T-cell (primary cell): Measurements from ENCODE around the gene FAM53B. TPM values are rescaled to one million over a fixed set of nuclear protein-coding genes. Genes with fewer than 3 reads are reported as not detected.

Source experiments
- ATAC-seq, 4 experiments: fragments of 200-7000 bp in 3 of 4; fragments of 150-1000 bp in 1 of 4; cut with Tn5 transposase; replicated peaks in 1 of 4; 1 replicate in 3 of 4; 2 replicates in 1 of 4; pipeline ENCODE4 v1.10.0; 2021; ENCODE audit warnings: moderate library complexity in 3 of 4, mild to moderate bottlenecking in 2 of 4, moderate number of reproducible peaks in 1 of 4
- CTCF ChIA-PET, 2 donors: fragments of 300-600 bp; sonication (Branson Sonifier 250); formaldehyde crosslinking; loops; one replicate each; lab custom pipeline; 2022; ENCODE audit warnings: antibody characterized with exemption in 2 of 2; lab: Charles Lee
- POLR2A ChIA-PET, 2 donors: fragments of 300-600 bp; sonication (Branson Sonifier 250); formaldehyde crosslinking; loops; one replicate each; lab custom pipeline; 2022; ENCODE audit warnings: antibody characterized with exemption in 2 of 2; lab: Charles Lee
- DNase-seq, 35 experiments: peaks; one replicate each; pipeline versions ENCODE4 v3.0.0 to v3.0.0-alpha.2; 2013 to 2023
- H3K27ac ChIP-seq: one replicate; pipeline ENCODE4 v1.5.1; 2013; ENCODE audit warnings: low read length
- H3K27me3 ChIP-seq, 2 experiments: replicated peaks in 1 of 2; 1 replicate in 1 of 2; 2 replicates in 1 of 2; pipeline versions ENCODE4 v1.6.1 to v1.7.0; 2013; ENCODE audit warnings: low read length in 1 of 2, mixed read lengths in 1 of 2; ENCODE audit not compliant: control insufficient read depth in 2 of 2, insufficient read depth in 2 of 2; ENCODE audit errors: extremely low read depth in 1 of 2
- H3K36me3 ChIP-seq, 2 donors: 1 replicate in 1 of 2; 2 replicates in 1 of 2; pipeline versions ENCODE4 v1.6.1 to v1.7.0; 2013; ENCODE audit warnings: low read length in 1 of 2; ENCODE audit not compliant: control insufficient read depth in 2 of 2, insufficient read depth in 1 of 2; ENCODE audit errors: extremely low read depth in 1 of 2
- H3K4me1 ChIP-seq, 2 experiments: 1 replicate in 1 of 2; 2 replicates in 1 of 2; pipeline versions ENCODE4 v1.6.1 to v1.7.0; 2013; ENCODE audit warnings: low read length in 2 of 2, mixed read lengths in 1 of 2; ENCODE audit not compliant: insufficient read depth in 2 of 2, control insufficient read depth in 1 of 2; ENCODE audit errors: extremely low read depth in 1 of 2
- H3K4me3 ChIP-seq, 2 donors: 1 replicate in 1 of 2; 2 replicates in 1 of 2; pipeline versions ENCODE4 v1.5.1 to v1.7.0; 2013; ENCODE audit warnings: mild to moderate bottlenecking in 2 of 2, low read length in 1 of 2, moderate library complexity in 1 of 2; ENCODE audit not compliant: control insufficient read depth in 1 of 2; ENCODE audit errors: extremely low read depth in 1 of 2
- H3K9me3 ChIP-seq: 2 replicates; pipeline ENCODE4 v1.7.0; 2013
- H3K27ac Mint-ChIP-seq, 2 donors: one replicate each; pipeline ENCODE4 v1.8.0; 2020 to 2021; ENCODE audit warnings: mild to moderate bottlenecking in 2 of 2, mixed read lengths in 2 of 2
- H3K27me3 Mint-ChIP-seq, 2 donors: one replicate each; pipeline ENCODE4 v1.8.0; 2021 to 2022; ENCODE audit warnings: mixed read lengths in 2 of 2
- H3K36me3 Mint-ChIP-seq: one replicate; pipeline ENCODE4 v1.8.0; 2021; ENCODE audit warnings: mixed read lengths
- H3K4me1 Mint-ChIP-seq, 3 donors: one replicate each; pipeline ENCODE4 v1.8.0; 2020 to 2022; ENCODE audit warnings: mixed read lengths in 3 of 3, mild to moderate bottlenecking in 1 of 3
- H3K4me3 Mint-ChIP-seq, 3 donors: one replicate each; pipeline ENCODE4 v1.8.0; 2020 to 2022; ENCODE audit warnings: mild to moderate bottlenecking in 3 of 3, mixed read lengths in 3 of 3, moderate library complexity in 3 of 3
- H3K9me3 Mint-ChIP-seq, 3 donors: one replicate each; pipeline ENCODE4 v1.8.0; 2020 to 2022; ENCODE audit warnings: mixed read lengths in 3 of 3
- WGBS: methylation state at CpG from one replicate; pipeline ENCODE4 v1.1.5; 2013; ENCODE audit warnings: missing lambda C conversion rate; ENCODE audit not compliant: insufficient coverage; 5-methylcytosine and 5-hydroxymethylcytosine counted together
- total RNA-seq, 35 experiments: library from RNA in 6 of 35; stranded (reverse) in 6 of 35; fragments of 120-200 nt in 1 of 35; gene quantifications; one replicate each; pipeline versions ENCODE4 v1.2.1 to v1.2.4 and lab custom pipeline; 2013 to 2026

FAM53B gene
- total RNA-seq, 5 donors from 2014 or later (not counting 1 experiment from before 2014, with no cell fraction given), result 39.3 to 86.5 (median 52.3) TPM

DNA sequence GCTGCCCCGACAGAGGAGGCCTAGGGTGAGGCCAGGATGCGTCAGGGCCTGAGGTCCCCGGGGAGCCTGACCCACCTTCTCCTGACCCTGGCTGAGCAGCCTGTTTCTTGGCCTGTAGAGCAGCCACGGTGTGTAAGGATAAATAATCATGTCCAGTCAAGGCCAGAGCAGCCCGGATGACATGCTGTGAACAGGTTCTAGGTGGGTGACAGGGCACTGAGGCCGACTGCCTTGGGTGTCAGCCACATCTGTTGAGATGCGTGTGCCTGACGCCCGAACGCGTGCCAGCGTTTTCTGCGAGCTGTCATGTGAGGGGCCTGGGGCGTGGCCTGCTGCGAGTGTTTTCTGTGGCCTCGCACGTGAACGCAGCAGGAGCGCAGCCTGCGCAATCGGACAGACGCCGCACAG, 118.3 kb downstream of the FAM53B start:
- peaks cover 45 to 75% (median 52%) of the 10 kb centered on the region in 3 donors for H3K4me1 Mint-ChIP-seq
- DNase-seq (no peak), ATAC-seq (no peak)
- H3K27ac Mint-ChIP-seq, result peak overlapping the region; percentile 31 to 91
- Histone ChIP-seq H3K4me1 (peaks cover 20 to 85% of the 10 kb centered on the region in 2 experiments), H3K9me3 (no peaks in the 10 kb centered on the region), H3K4me3 (no peak overlapping the region), H3K36me3 (peaks cover 11 to 23% of the 10 kb centered on the region in 2 donors), H3K27me3 (no peaks in the 10 kb centered on the region), H3K27ac (no peak overlapping the region)
- POLR2A ChIA-PET, result interaction anchor here in 1 of 2 donors (0.6 kb wide), 1 partner anchor 35 kb away, joined by 4 read pairs; no protein-coding TSS in a partner anchor
- 92% methylated on average over 23 of the region's 23 CpGs for WGBS
- no peaks in the 10 kb centered on the region for H3K9me3 Mint-ChIP-seq
- H3K27me3 Mint-ChIP-seq, result no peaks in the 10 kb centered on the region
- H3K4me3 Mint-ChIP-seq, result peak overlapping the region in 1 of 3 donors; percentile 50
- H3K36me3 Mint-ChIP-seq, result peaks cover 14% of the 10 kb centered on the region
- CTCF ChIA-PET, result interaction anchor here in 1 of 2 donors (0.8 to 2.5 kb wide), 3 partner anchors 116 to 153 kb away, joined by 3 to 15 read pairs (median 10); no protein-coding TSS in a partner anchor

DNA sequence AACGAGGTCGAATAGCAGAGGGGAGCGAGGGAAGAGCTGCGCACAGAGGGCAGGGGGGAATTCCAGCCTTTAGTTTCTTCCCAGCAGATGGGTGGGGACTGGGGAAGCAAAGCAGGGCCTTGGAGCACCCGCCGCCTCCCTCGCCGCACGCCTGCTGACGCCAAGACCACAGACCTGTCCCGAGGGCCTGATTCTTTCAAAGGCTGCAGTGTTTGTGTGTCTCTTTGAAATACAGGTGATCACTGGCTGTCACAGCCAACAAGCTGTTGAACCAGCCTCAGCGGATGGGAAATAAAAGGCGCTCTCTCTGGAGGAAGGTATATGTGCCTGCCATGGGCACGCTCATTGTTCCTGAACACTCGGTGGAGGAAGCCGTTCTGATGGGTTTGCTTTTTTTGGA, 119.3 kb downstream of the FAM53B start:
- Mint-ChIP-seq H3K4me1 (peaks cover 43 to 74% (median 52%) of the 10 kb centered on the region in 3 donors), H3K4me3 (peak overlapping the region in 1 of 3 donors; percentile 50), H3K27me3 (no peaks in the 10 kb centered on the region), H3K36me3 (peaks cover 14% of the 10 kb centered on the region), H3K27ac (peak overlapping the region; percentile 69 to 76), H3K9me3 (no peaks in the 10 kb centered on the region)
- H3K27ac ChIP-seq, result no peak overlapping the region
- DNase-seq (no peak), ATAC-seq (no peak)
- H3K9me3 ChIP-seq, result no peaks in the 10 kb centered on the region
- CTCF ChIA-PET, result no interaction called here
- peaks cover 11 to 23% of the 10 kb centered on the region in 2 donors for H3K36me3 ChIP-seq
- POLR2A ChIA-PET, result interaction anchor here in 1 of 2 donors (0.5 kb wide), 1 partner anchor 179 kb away, joined by 3 read pairs; no protein-coding TSS in a partner anchor
- no peaks in the 10 kb centered on the region for H3K27me3 ChIP-seq
- WGBS, result 96% methylated on average over 8 of the region's 16 CpGs
- no peak overlapping the region for H3K4me3 ChIP-seq
- H3K4me1 ChIP-seq, result peaks cover 20 to 85% of the 10 kb centered on the region in 2 experiments

DNA sequence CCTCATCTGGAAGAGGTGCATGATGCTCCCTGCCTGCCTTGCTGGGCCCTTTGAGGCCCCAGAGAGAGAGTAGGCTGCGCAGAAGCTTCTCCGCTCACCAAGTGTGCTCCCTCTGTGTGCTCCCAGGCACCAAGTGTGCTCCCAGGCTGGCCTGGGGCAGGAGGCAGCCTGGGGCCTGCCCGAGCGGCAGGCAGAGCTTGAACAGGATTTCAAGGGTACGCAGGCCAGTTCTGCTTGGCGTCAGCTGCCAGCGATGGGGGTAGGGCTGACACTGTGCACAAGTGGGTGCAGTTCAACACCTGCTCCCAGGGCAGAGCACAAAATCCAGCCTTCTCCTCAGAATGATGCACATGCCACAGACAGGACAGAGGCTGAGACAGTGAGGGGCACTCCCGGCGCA, 119.7 kb downstream of the FAM53B start:
- WGBS, result 92% methylated on average over 7 of the region's 9 CpGs
- Mint-ChIP-seq H3K4me1 (peaks cover 44 to 74% (median 52%) of the 10 kb centered on the region in 3 donors), H3K27me3 (no peaks in the 10 kb centered on the region), H3K4me3 (peak overlapping the region in 1 of 3 donors; percentile 50), H3K27ac (peak overlapping the region; percentile 55 to 69), H3K9me3 (no peaks in the 10 kb centered on the region), H3K36me3 (peaks cover 14% of the 10 kb centered on the region)
- peaks cover 20 to 85% of the 10 kb centered on the region in 2 experiments for H3K4me1 ChIP-seq
- H3K9me3 ChIP-seq, result no peaks in the 10 kb centered on the region
- H3K27me3 ChIP-seq, result no peaks in the 10 kb centered on the region
- ATAC-seq (no peak), DNase-seq (no peak)
- peaks cover 11 to 23% of the 10 kb centered on the region in 2 donors for H3K36me3 ChIP-seq
- CTCF ChIA-PET, result no interaction called here
- POLR2A ChIA-PET, result no interaction called here
- no peak overlapping the region for H3K27ac ChIP-seq
- no peak overlapping the region for H3K4me3 ChIP-seq

- Mint-ChIP-seq H3K27ac (no peak overlapping the region), H3K4me1 (peaks cover 44 to 74% (median 52%) of the 10 kb centered on the region in 3 donors), H3K4me3 (no peak overlapping the region), H3K27me3 (no peaks in the 10 kb centered on the region), H3K9me3 (no peaks in the 10 kb centered on the region), H3K36me3 (peaks cover 14% of the 10 kb centered on the region)
- CTCF ChIA-PET, result no interaction called here
- H3K27ac ChIP-seq, result no peak overlapping the region
- peaks cover 11 to 23% of the 10 kb centered on the region in 2 donors for H3K36me3 ChIP-seq
- no peaks in the 10 kb centered on the region for H3K27me3 ChIP-seq
- DNase-seq (no peak), ATAC-seq (no peak)
- H3K9me3 ChIP-seq, result no peaks in the 10 kb centered on the region
- H3K4me1 ChIP-seq, result peaks cover 25 to 85% of the 10 kb centered on the region in 2 experiments
- H3K4me3 ChIP-seq, result no peak overlapping the region
- 98% methylated on average over 9 of the region's 13 CpGs for WGBS
- POLR2A ChIA-PET, result no interaction called here
Measured at GRCh38 chr10:124624006-124624405, 120.2 kb downstream of the FAM53B start.

- Mint-ChIP-seq H3K27me3 (no peaks in the 10 kb centered on the region), H3K9me3 (no peaks in the 10 kb centered on the region), H3K36me3 (peaks cover 14% of the 10 kb centered on the region), H3K4me1 (peaks cover 43 to 73% (median 54%) of the 10 kb centered on the region in 3 donors), H3K4me3 (no peak overlapping the region), H3K27ac (no peak overlapping the region)
- ChIA-PET POLR2A (no interaction called here), CTCF (interaction anchor here in 1 of 2 donors (0.8 kb wide), 1 partner anchor 118 kb away, joined by 3 read pairs; no protein-coding TSS in a partner anchor)
- Histone ChIP-seq H3K9me3 (no peaks in the 10 kb centered on the region), H3K4me3 (no peak overlapping the region), H3K27ac (no peak overlapping the region), H3K4me1 (peaks cover 24 to 85% of the 10 kb centered on the region in 2 experiments), H3K36me3 (peaks cover 11 to 27% of the 10 kb centered on the region in 2 donors), H3K27me3 (no peaks in the 10 kb centered on the region)
- no peak for ATAC-seq
- 90% methylated on average over 30 of the region's 31 CpGs for WGBS
- no peak for DNase-seq
Measured at GRCh38 chr10:124622866-124623536, 121.2 kb downstream of the FAM53B start.

DNA sequence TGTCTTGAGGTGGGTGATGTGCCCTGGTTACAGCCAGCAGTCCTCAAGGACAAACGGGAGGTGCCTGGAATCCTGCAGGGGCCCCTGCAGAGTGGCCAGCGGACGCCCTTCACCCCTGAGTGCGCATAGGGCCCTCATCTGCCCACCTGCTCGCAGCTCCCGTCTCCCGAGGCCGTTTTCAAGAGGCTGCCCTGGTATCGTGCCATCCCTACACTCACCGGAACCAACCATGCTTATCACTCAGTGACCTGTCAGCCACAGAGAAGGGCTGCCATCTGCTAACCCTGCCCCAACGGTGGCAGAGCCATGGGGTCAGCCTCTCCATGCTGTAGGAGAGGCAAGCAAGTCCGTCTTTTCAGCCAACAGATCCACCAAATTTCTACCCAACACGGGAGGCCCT, 122.0 kb downstream of the FAM53B start:
- peaks cover 14% of the 10 kb centered on the region for H3K36me3 Mint-ChIP-seq
- Histone ChIP-seq H3K4me1 (peaks cover 16 to 84% of the 10 kb centered on the region in 2 experiments), H3K27me3 (no peaks in the 10 kb centered on the region), H3K27ac (no peak overlapping the region), H3K9me3 (no peaks in the 10 kb centered on the region), H3K36me3 (peaks cover 13 to 27% of the 10 kb centered on the region in 2 donors), H3K4me3 (no peak overlapping the region)
- H3K4me3 Mint-ChIP-seq, result no peak overlapping the region
- ATAC-seq (no peak), DNase-seq (no peak)
- peak overlapping the region; percentile 34 to 65 for H3K27ac Mint-ChIP-seq
- ChIA-PET POLR2A (no interaction called here), CTCF (no interaction called here)
- no peaks in the 10 kb centered on the region for H3K27me3 Mint-ChIP-seq
- H3K9me3 Mint-ChIP-seq, result no peaks in the 10 kb centered on the region
- WGBS, result 93% methylated on average over 10 of the region's 13 CpGs
- H3K4me1 Mint-ChIP-seq, result peaks cover 35 to 71% (median 52%) of the 10 kb centered on the region in 3 donors
